DMS 273 treated with DMSO at 0.1 percent for 48 hours (cell line): Measurements from ENCODE around the gene ATF7IP.

Experiments used
- DNase-seq: peaks from one replicate; lab custom pipeline; 2025; lab: John Stamatoyannopoulos, UW

Gene ATF7IP

DNA sequence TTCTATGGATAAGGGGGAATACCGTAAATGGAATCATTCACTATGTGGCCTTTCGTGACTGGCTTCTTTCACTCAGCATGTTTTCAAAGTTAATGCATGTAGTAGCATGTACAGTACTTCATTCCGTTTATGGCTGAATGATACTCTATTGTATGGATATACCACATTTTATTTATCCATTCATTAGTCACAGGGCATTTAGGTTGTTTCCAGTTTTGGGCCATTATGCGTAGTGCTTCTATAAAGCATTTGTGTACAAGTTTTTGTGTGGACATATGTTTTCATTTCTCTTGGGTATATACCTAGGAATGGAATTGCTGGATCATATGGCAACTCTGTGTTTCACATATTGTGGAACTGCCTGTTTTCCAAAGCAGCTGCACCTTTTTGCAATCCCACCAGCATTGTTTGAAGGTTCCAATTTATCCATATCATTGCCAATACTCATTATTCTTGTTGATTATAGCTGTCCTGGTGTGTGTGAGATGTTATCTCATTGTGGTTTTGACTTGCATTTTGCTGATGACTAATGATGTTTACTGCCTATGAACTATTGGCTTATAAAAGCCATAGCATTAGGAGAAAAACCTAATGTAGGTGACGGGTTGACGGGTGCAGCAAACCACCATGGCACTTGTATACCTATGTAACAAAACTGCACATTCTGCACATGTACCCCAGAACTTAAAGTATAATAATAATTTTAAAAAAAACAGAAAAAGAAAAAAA, 45.5 kb downstream of the ATF7IP start:
- DNase-seq: no peak

DNA sequence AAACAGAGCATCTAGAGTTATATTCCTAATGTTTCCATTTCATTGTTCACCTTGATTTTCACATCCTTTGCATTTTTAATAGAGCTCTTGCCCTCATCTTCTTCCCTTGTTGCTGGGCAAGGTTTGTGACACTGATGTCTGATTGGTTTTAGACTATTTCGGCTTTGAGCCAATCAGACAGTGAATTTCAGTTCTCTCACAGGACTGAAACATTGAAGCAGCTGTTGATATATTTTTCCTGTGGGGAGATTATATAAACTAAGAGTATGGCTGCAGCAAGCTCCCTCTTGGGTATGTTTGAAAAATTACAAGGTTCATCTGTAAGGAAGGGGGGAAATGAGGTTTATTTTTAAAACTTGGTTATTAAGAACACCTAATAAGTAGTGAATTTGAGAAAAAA, 51.2 kb downstream of the ATF7IP start:
- peak; percentile 82 for DNase-seq

DNA sequence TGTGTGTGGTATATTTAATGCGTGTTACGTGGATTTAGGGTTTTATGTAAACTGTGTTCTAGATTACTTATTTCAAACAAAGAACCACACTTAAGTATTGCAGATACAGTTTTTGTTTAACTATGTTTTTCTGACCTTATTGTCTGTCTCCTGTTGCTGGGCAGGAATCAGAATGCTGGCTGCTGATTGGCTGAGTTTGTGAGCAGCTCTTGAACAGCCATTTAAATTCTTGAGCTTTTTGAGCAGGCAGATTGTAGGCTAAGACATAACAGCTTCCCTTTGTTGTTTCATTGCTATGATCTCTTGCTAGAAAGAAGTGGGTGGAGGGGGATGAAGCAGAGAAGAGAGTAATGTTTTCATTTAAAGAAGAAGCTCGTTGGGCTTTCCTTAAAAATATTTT, 52.2 kb downstream of the ATF7IP start:
- DNase-seq: peak; percentile 25

DNA sequence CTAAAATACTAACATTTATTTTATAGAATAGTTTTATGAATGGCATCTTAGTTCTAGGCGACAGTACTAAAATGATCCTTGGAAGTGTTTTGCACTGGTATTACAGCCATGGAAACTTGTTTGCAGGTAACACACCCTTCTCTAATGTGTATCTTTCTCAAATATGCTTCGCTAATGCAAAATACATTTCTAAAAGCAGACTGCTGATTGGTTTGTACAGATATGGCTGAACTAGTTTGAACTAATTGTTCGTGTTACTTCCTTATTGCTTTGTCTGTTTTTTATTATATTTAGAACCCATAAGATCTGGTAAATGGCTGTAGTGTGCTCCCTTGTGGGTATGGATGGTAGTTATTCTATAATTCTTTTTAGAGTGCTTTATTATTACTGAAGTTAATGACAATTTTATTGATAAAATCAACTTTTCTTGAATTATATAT, 53.0 kb downstream of the ATF7IP start:
- no peak for DNase-seq

DNA sequence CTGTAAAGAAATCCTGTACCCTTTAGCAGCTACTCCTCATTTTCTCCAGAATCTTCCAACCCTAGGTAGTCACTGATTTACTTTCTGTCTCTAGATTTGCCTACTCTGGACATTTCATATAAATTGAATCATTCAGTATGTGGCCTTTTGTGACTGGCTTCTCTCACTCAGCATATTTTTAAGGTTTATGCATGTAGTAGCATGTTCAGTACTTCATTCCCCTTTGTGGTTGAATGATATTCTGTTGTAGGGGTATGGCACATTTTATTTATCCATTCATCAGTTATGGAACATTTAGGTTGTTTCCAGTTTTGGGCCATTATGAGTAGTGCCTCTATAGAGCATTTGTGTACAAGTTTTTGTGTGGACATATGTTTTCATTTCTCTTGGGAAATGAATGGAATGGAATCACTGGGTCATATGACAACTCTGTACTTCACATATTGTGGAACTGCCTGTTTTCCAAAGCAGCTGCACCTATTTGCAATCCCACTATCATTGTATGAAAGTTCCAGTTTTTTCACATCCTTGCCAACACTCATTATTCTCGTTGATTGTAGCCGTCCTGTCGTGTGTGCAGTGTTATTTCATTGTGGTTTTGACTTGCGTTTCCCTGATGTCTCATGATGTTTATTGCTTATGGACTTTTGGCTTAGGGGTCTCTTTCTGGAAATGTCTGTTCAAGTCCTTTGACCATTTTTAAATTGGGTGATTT, 57.2 kb downstream of the ATF7IP start:
- no peak for DNase-seq

DNA sequence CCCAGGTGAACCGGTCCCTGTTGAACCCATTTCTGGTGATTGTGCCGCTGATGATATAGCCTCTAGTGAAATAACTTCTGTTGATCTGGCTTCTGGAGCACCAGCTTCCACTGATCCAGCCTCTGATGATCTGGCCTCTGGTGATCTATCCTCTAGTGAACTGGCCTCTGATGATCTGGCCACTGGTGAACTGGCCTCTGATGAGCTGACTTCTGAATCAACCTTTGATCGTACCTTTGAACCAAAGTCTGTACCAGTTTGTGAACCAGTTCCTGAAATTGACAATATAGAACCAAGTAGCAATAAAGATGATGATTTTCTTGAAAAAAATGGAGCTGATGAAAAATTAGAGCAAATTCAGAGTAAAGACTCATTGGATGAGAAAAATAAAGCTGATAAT, 59.1 kb downstream of the ATF7IP start:
- DNase-seq: no peak

DNA sequence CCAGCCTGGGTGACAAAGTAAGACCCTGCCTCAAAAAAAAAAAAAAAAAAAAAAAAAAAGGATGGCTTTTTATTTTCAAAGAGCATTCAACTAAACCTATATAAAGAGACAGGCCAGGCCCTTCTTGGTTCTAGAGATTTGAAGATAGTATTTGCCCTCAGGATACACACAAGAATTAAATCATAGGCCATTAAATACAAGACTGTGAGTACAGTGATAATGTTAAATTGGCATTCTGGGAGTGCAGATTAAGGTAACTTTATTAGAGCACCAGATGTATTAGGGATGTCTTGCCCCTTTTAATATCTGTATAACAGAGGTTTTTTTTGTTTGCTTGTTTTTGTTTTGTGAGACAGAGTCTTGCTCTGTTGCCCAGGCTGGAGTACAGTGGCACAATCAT, 61.3 kb downstream of the ATF7IP start:
- no peak for DNase-seq

DNA sequence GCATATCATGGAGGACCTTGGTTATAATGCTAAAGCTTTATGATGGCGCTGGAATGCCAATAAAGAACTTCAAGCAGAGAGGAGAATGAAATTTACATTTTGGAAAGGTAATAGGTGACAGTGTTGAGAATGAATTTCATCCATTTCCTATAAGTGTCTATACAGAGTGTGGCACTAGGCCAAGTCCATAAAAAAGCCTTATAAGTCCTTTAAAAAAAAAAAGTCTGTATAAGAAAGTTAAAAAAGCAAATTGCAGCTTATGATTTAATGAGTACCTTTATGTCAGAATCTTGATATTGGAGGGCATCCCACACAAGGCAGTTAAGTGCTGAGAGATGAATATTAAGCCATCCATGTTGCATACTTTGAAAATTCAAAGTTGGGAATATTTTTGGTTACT, 62.4 kb downstream of the ATF7IP start:
- no peak for DNase-seq

DNA sequence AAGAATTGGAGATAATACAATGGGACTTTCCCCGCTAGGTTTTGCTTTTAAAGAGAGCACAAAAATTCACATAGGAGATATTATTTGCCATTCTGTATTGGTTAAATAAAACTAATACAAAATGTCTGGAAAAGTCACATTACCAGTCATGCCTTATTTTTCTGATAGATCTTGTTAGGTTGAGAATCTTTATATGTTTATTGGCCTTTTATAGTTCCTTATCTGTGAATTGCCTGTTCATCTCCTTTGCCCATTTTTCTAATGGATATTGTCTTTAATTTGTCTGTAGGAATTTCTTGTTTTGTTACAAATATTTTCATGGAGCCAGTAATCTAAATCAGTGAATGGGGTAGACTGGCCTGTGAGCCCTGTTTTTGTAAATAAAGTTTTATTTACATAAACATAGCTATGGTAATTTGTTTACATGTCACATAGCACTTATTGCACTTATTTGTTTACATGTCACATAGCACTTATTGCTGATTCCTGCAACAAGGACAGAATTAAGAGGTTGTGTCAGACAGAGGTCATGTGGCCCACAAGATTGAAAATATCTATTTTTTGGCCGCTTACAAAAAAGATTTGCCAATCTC, 65.0 kb downstream of the ATF7IP start:
- DNase-seq: no peak

DNA sequence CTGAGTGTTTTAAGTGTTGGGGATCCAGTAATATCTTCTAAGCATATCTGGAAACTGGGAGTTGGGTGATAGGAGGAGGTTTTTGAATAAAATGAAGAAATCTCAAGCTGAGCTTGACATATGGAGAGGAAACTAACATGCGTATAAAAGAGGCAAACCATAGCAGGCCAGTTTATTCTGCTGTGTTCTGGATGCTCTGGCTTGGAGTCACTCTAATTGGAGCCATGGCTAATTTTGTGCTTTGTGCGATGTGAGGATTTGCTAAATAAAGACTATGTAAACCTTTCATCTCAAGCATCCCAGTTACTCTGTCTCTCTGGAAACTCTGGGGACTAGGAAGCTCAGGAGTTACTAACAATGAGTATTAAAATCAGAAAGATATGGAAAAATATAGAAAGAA, 66.5 kb downstream of the ATF7IP start:
- DNase-seq: no peak

DNA sequence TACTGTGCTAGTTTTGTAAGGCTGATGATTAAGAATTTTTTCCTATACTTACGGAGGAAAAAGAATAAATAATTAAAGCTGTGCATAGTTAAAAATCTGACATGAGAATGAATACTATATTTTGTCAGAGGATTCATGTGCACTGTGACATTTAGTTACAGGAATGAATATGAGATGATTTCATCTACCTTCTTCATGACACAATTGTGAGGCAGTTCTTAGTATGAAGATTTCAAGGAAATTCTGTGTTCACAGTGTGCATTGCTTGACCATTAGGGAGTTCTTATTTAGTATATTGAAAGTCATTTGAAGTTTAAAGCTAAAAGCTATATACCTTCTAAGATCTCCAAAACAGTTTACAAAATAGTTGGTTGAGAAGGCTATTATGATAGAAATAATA, 70.1 kb downstream of the ATF7IP start:
- no peak for DNase-seq

- no peak for DNase-seq
These were observed 76.9 kb downstream of the ATF7IP start for GRCh38 chr12:14442221-14442881.

GRCh38 chr12:14443531-14443930, 78.0 kb downstream of the ATF7IP start:
- no peak for DNase-seq

DNA sequence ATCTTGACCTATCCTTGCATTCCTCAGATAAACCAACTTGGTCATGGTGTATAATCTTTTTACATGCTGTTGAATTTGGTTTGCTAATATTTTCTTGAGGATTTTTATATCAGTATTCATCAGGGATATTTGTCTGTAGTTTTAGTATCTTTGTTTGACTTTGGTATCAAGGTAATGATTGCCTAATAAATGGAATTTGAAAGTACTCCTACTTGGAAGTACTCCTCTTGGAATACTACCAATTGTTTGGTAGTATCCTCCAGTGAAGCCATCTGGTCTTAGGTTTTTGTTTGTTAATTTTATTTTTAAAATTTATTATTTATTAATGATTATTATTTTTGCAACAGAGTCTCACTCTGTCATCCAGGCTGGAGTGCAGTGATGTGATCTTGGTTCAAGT, 85.0 kb downstream of the ATF7IP start:
- DNase-seq: no peak

DNA sequence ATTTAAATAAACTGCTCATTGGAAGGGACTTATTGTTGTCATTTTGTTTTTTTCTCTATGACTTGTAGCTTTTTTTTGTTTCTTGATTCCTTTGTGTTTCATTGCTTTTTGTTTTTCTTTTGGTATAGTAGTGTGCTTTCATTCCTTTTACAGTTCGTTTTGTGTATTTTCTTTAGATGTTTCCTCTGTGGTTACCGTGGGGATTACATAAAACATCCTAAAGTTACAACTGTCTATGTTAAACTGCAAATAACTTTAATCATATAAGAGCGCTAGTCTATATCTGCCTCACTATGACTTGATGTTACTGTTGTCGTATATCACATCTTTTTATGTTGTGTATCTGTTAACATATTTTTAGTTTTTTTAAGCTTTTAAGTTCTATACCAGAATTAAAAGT, 86.9 kb downstream of the ATF7IP start:
- DNase-seq: no peak

DNA sequence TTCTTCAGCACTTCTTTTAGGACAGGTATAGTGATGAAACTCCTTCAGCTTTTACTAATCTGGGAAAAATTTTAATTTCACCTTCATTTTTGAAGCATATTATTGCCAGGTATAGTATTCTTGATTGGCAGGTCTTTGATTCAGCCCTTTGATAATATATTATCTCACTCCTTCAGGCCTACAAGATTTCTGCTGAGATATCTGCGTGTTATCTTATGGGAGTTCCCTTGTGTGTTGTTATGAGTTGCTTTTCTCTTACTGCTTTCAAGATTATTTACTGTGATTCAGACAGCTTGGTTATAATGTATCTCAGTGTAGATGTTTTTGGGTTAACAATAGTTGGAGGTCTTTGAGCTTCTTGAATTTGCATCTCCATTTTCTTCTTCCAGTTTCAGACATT, 87.4 kb downstream of the ATF7IP start:
- no peak for DNase-seq

- DNase-seq: peak; percentile 40
These were observed 88.8 kb downstream of the ATF7IP start for GRCh38 chr12:14454098-14454907.

- no peak for DNase-seq
These were observed 94.8 kb downstream of the ATF7IP start for GRCh38 chr12:14460212-14460841.

DNA sequence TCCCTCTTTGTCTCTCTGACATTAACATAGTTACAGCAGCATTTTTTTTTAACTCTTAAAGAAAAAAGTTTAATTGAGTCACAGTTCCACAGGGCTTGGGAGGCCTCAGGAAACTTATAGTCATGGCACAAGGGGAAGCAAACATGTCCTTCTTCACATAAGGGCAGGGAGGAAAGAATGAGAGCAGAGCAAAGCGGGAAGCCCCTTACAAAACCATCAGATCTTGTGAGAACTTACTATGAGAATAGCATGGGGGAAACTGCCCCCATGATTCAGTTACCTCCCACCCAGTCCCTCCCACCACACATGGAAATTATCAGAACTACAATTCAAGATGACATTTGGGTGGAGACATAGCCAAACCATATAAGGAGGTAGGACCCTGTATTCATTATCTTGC, 106.0 kb downstream of the ATF7IP start:
- DNase-seq: no peak

GRCh38 chr12:14473707-14474287, 108.3 kb downstream of the ATF7IP start:
- peak; percentile 6 for DNase-seq

DNA sequence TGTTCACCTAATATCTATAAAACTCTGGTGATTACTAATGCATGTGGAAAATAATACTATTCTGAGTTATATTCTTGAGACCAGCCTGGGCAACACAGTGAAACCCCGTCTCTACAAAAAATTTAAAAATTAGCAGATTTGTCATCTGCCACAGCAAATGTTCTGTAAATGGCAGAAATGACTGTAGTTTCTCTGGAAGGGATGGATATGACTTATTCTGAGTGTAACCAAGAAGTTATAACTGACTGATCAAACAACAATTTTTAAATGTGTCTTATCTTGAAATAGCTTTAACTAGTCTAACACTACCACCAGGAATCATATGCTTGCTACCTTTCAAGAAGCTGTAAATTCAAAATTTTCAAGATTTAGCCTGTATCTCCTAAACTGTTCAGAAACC, 113.5 kb downstream of the ATF7IP start:
- no peak for DNase-seq
